Measurements from ENCODE around the gene SNAI3.

Gene SNAI3

DNA sequence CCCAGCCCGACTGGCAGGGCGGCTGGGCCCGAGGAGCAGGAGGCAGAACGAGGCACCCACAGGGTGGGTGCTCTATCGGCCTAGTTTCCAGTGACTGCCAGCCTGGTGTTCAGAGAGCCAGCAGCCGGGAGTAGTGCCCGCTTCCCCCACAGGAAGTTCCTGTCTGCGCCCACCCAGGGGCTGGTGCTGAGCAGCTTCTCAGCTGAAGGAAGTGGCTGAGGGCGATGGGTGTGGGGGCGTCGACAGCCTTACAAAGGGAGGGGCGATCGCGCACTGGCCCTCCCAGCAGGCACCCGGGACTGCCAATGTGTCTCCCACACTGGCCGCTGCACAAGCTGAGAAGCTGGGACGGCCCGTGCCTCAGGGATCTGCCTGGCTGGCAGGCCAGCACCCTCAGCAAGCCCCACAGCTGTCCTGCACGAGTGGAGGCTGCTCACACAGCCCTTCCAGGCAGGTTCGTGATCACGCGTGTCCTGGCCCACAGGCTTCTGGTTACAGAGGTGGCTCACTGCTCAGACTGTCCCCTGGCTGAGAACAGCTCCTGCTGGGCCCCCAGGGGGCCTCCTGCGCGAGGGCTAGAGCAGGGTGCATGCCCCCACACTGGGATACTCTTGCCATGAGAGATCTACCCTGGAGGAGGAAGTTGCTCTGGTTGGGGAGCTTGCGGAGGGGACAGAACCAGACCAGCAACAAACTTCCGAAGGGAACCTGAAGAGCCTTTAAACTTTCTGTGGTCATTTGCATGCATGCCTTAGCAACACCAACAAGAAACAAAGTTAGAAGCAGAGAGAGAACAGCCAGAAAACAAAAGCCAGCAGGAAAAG lies 17.4 kb upstream of the SNAI3 start:
- DNase-seq = peak; percentile 66

DNA sequence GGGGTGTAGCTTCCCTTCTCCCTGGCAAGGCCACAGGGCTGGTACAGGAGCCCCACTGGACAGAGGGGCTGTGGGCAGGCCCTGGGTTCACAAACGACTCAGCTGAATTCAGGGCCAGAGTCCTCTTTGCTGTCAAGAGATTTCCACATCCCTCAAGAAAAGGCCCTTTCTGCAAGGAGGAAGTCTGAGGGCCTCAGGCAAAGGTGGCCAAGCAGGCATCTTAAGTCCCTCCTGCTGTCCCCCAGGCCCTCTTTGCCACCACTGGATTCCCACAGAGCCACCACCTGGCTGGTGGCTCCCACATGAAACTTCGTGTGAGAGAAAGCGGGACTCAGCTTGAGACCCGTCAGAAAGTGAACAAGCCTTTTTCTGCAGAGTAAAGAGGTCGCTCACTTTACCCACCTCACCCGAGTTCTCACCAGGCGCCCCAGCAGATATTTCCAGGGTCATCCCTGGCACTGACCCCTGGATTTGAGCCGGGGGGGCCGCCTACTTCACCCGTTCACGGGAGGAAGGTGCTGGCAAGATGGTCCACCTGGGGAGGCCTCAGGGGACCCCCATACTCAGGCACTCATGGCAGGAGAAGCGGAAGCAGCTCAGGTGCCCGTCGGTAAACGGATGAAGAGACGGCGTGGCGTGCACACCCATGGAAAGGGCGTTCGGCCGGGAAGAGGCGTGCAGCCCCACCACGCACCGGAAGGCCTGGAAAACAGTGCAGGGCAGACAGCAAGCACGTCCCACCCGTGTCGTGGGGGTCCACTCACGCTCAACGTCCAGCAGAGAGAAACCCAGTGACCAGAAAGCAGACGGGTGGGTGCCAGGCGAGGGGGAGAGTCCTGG lies 16.3 kb upstream of the SNAI3 start:
- no peak for DNase-seq

DNA sequence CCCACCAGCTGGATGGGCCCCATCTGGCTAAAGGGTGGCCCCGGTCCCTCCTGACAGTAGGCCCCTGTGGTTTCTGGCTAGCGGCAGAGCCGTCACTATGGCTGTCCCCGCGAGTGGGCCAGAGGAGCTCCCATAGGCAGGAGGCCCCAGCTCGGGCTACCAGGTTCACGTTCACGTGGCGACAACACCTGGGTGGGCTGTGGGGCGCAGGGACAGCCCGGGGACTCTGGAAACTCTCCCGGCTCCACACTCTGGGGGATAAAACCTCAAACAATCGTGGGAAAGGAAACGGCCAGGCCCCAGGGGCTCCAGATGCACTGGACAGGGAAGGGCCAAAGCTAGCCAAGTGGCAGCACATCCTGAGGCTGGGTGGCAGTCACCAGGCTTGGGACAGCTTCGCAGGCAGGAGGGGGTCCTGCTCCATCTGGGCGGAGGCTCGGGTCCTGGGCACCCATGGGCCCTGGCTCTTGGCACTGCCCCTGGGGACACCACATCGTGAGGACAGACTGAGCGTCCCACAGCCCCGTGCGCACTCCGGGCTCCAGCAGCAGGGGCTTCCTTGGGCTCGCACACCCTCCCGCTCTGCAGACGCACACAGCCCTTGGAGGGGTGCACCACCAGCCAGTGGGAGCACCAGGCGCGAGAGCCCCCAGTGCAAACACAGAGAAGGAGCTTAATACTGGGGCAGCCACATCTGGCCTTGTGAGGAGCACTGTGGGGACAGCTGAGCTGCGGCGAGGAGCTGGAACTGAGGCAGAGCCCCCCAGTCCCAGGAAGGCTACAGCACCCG lies 15.5 kb upstream of the SNAI3 start:
- DNase-seq = no peak

DNA sequence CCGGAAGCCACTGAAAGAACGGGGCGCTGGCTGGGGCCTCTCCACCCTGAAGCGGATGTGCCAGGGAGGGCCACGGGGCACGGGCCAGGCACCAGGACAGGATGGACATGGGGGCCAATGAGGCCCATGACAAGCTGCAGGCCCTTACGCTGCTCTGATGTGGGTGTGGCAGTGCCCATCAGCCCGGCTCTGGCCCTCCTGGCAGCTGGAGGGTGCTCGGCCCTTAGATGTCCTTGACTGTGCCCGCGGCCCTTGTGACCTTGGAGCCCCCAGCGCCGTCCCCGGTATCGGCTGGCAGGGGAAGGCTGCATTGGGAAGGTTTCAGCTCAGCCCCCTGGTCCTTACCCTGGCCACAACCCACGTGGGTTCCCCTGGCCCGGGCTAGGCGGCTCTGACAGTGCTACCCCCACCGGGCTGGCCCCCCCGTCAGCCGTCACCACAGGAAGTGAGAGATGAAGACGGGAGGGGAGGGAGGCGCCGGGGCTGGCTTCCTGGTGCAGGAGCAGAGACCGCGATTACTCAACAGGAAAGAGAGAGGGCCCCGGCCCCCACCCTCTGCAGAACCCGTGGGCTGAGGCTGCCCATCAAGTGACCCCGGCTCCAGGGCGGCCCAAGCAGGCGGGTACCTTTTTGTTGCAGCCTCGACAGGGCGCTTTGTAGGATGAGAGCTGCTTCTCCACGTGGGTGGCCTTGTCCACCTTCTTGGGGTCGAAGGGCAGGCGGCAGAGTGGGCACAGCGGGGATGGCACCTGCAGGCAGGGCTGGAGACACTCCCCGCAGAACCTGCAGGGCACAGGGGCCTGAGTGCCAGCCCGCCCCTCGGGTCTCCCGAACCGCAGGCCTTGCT lies 14.6 kb upstream of the SNAI3 start:
- peak; percentile 97 for DNase-seq

DNA sequence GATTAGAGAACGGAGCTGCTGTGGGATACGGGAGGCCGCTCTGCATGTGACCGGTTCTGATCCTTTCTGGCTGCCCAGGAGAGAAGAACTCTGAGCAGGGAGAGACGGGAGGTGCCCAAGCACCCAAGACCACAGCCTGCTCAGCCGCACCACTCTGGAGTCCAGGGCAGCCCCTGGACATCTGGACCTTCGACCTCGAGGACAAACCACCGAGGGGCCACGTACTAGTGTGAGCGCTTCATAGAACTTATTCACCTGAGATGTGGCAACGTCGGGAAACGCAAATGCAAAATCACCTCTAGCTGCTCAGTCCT lies 14.0 kb upstream of the SNAI3 start:
- no peak for DNase-seq

DNA sequence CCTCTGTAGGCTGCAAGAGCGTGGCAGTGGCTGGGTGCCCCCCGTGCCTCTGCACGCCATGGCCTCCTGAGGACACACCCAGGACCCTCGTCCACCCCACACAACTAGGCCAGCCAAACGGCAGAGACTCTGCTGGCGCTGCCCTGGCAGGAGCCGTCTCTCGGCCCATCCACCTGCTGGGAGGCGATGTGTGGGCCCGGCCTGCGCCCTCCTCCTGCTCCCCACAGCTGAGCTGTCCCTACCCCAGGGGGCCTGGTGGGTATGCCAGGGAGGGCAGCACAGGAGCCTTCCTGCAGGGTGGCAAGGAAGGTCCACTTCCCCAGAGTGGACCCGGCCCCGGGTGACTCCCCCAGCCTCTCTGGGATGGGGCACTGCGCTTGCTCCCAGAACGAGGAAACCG lies 12.9 kb upstream of the SNAI3 start:
- no peak for DNase-seq

DNA sequence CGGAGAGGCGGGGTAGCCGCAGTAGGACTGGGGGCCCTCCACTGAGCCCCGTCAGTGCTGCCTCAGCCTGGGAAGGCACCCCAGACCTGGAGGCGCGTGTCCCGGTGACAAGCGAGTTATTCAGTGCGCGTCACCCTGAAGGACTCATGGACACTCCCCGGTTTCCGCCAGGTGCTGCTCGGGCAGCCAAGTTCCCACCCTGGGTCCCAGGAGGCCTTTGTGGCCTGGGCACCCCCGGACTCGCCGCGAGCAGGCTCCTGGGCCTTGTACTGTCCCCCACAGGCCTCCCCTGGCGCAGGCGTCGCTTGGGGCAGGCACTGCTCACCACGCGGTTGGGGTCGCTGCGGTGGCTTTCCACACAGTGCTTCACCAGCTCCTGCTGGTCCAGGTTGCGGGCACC lies 12.3 kb upstream of the SNAI3 start:
- no peak for DNase-seq

DNA sequence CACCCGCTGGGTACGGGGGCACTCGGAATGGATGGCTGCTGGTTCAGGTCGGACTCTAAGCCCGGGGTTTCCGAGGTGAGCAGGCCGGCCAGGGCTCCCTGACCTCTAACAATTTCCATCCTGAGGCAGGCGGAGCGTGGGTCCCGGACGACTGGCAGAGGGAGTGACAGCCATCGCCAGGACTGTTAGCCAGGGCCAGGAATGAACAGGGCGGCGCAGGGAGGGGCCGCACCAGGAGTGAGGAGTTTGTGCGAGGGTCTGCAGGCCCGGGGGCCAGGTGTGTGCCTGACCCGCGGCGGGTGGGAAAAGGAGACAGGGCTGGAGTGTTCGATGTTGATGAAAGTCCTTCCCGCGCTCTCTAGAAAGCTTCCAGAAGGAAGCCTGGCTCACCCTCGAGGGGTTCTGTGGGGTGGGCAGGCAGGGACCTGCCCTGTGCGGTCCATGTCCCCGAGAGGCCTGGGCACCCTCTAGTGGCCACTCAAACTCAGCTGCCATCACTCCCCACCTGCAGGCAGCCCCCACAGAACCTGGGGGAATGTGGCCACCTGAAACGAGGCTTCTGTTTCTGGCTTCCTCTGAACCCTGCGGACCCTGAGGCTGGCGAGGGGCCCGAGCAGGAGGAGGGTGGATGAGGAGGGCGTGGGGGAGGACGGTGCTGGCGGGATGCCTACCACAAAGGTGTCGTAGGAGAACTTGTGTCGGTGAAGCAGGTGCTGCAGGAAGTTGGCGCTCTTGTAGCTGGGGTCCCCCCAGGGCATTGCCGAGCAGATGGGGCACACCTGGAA lies 11.7 kb upstream of the SNAI3 start:
- no peak for DNase-seq

DNA sequence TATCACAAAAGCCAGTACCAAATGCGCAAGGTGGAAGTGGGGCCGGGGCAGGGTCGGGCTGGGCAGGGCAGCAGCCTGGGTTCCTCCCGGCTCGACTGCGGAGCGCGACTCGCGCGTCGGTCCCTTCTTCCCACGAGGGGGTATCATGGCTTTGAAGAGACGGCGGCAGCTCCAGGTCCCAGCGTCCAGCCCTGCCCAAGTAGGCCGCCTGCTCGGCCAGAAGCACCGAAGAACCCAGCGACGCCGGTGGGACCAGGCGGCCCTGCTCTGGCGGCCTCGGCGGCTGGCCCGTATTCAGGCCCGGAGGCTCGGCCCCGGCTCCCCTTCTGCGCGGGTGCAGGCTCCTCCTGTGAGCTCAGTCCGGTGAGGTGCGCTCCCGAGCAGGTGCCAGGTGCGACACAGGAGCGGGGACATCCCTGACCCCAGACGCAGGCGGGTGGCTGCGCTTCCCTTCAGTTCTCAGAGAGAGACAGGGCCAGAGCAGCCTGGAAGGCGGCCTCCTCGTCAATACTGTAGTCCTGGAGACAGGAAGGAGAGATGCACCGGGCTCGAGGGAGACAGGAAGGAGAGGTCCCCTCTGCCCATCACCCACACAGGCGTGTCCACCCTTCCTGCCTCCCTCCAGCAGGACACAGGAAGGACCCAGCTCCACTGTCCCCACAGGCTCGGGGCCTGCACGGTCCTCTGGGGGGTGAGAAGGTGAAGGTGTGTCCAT lies 11.0 kb upstream of the SNAI3 start:
- no peak for DNase-seq

DNA sequence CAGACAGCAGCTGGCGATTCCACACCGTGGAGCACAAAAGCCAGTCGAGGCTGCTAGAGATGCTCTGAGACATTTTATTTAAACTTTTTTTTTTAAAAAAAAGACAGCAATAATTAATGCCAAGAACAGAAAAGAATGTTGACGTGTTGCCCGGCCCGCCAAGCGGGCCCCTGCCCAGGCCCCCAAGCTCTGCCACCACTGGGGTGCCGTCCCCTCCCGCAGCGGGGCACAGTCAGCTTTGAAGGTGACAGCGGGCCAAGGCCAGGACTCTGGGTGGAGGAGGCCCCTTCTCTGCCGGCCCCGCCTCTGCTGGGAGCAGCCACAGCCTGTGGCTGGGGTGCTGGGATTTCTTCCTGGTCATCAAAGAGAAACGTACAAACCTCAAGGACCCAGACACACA lies 10.1 kb upstream of the SNAI3 start:
- no peak for DNase-seq

DNA sequence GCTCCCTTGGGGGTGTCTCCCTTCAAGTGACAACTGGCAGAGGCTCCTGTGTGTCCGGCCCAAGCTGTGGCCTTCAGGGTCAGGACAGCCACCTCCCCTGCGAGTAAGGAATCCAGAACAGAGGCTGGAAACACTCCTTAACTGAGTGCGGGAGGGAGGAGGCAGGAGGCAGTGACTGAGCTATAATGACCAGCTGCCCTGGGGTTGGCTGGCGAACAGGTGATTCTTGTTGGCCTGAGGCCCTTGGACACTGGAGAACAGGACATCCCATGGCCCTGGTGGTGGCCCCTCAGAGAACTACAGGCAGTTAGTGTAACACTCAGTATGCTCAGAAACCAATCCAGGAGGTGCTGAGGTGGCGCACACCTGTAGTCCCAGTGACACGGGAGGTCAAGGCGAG lies 9.4 kb upstream of the SNAI3 start:
- no peak for DNase-seq

DNA sequence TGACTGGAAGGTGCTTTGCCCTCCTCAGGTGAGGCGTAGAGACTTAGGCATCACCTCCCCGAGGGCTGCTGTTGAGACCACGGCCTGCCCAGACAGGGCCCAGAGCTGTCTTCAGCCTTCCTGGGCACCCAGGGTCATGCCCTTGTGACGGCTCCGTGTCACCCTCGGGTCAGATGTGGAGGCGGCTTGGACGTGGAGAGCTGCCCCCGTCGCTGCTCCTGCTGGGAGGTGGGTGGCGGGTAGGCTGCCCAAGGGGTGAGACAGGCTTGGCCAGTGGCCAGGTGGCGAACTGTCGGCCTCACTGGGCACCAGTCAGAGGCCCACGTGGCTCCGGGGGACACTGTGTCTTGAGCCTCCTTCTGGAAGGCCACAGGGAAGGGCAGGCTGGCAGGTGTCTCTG lies 8.9 kb upstream of the SNAI3 start:
- DNase-seq = no peak

DNA sequence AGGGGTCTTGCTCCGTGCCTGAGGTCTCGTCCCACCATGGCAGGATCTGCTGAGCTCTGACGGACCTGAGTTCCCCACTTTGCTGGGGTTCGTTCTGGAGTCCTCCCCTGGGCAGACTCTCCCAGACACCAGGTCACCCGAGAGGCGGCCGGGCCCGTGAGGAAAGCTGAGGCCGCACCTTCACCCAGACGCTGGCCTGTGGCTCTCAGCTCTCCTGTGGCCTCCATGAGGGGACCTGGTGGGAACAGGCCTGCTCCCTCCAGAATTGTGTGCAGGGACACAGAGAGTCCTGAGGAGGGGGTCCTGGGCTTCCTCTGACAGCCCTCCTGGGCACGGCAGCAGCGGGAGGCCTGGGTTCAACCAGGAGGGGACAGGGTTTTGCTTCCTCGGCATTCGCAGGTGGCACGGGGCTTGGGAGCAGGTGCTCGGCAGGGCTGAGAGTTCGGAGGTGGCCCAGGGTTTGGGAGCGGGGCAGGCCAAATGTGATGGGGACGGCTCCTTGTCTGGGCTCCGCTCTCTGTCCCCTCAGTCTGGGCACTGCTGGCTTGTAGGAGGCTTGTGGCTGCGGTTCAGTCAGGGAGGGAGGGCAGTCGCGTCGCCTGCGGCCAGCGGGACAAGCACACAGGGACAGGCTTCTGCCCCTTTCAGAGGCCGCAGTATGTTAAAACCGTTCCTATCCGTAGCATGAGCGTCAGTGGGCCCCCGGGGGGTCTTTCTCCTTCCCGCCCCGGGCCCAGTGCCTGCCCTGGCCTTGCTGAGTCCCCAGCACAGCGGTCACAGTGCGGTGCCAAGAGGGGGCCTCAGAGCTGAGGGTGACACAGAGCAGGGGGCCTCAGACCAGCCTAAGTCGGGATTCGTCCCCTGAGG lies 8.1 kb upstream of the SNAI3 start:
- no peak for DNase-seq

DNA sequence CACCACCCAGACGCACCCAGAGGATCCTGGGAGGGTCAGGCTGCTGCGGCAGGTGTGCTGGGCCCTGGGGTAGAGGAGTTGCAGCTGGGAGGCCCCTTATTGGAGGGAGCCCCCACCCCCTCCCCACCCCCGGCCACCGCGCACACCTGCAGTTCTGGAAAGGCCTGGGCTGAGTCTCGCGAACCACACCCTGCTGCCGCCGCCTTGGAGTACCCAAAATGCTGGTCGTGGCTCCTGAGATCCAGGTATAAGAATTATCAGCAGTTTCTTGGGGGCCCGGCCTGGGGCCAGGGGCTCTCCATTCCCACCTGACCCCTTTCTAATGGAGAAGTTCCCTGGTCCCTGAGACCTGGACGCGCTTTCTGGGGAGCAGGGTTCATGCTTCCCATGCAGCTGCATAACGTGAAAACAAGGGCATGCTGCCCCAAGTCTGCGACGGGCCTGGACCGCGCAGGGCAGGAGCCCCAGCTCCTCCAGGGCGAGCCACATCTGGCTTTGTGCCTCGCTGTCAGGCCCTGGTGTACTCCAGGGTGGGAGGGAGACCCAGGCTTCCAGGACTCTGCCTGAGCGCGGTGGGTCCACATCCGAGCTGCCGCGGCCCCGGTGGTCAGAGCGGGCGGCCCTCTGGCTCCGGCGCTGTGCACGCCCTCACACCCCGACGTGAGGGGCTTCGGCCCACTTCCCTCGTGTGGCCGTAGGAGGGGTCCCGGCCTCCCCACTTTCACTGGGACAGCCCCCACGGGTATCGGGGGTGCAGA lies 7.3 kb upstream of the SNAI3 start:
- DNase-seq = no peak

DNA sequence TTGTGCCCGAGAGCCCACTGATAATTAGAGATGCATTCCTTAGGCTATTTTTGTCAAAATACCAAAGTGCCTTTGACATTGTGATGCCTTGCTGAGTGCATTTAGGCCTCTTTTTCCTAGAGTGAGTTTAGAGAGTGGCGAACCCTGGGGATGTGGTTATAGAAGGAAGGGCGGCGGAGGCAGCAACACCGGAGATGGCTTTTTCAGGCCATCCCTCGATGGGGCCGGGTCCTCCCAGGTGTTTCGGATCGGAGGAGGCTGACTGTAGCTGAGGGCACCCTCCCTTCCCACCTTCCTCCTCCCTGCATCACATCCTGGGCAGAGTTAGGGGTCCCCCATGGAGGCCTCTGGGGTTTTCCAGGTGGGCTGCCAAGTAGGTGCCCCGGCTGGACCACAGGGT lies 6.6 kb upstream of the SNAI3 start:
- no peak for DNase-seq

DNA sequence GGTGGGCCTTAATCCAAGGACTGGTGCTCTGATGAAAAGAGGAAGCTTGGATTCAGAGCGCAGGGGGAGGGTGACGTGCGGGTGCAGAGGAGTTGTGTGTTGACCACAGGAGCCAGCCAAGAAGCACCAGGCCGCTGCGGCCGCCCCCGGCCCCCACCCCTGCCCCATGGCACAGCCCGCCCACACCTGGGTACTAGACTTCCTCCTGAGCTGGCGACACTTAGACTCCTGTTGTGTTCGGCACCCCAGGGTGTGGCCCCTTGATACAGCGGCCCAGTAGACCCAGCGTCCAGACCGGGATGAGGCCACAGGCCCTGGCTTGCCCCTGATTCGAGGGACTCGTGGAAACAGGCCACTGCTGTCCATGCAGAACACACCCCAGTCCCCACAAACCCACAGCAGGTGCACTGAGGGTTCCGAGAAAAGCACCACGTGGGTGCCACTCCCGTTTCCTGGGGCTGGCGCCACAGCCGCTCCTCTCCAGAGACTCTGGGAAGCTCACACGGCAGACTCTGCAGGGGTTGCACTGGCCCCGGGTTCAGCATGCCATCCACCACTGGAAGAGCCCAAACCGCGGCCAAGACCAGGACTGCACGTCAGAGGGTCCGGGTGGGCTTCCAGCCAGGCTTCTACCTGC lies 5.7 kb upstream of the SNAI3 start:
- DNase-seq = no peak

DNA sequence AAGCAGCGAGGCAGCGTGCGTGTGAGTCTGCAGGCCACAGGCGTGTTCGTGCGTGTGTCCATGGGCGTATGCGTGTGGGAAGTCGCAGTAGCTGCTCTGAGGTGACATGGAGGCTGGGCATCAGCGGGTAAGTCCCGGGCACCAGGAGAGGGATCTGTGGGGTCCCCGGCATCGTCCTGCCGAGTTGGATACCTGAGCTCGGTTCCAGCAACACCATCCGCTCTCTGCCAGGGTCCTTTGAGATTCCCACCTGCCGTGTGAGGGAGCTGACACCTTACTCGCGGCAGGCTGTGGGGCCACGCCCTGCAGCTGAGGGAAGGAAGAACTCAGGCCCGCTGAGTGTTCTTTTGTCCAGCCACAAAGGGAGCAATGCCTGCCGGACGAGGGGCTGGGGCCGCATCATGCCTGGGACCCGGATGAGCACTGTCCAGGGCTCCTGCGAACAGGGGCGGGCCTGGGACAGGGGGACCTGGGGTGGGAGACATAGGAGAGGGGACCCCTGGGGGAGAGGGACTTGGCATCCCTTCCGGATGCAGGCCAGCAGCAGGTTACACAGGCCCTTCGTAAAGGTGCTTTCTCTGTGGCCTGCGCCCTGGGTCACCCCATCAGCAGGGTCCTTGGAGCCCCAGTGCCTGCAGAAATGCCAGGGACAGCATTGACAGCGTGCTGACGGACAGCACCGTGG lies 5.0 kb upstream of the SNAI3 start:
- DNase-seq = no peak

Measured in effector CD4-positive, alpha-beta T cell (primary cell).